Fibroblast of lung (primary cell): ENCODE results near the gene ZNF594. TPM values are rescaled to one million over a fixed set of nuclear protein-coding genes. Genes with fewer than 3 reads are reported as not detected.
"Not testable (repeated sequence)": the region's sequence is repeated elsewhere in the genome, so short reads cannot be mapped to it uniquely, and the experiment has no call there.

Source experiments
- DNase-seq, 2 donors: peaks; one replicate each; pipeline versions ENCODE4 v3.0.0 to v3.0.0-alpha.2; 2010; ENCODE audit warnings: low read depth in 2 of 2
- H2AFZ ChIP-seq: 2 replicates; pipeline ENCODE4 v1.5.1; 2012; ENCODE audit warnings: low read length, control low read depth, inconsistent platforms
- H3K27ac ChIP-seq: 2 replicates; pipeline ENCODE4 v1.5.1; 2011; ENCODE audit warnings: low read length, control low read depth; ENCODE audit not compliant: insufficient read depth
- H3K27me3 ChIP-seq: 2 replicates; pipeline ENCODE4 v1.5.1; 2011; ENCODE audit warnings: mild to moderate bottlenecking, low read length; ENCODE audit not compliant: control insufficient read depth, insufficient read depth
- H3K36me3 ChIP-seq: 2 replicates; pipeline ENCODE4 v1.5.1; 2011; ENCODE audit warnings: low read length; ENCODE audit not compliant: control insufficient read depth, insufficient read depth
- H3K4me1 ChIP-seq: 2 replicates; pipeline ENCODE4 v1.5.1; 2011; ENCODE audit warnings: low read length; ENCODE audit not compliant: control insufficient read depth, insufficient read depth; ENCODE audit errors: extremely low read depth
- H3K4me2 ChIP-seq: 2 replicates; pipeline ENCODE4 v1.5.1; 2011; ENCODE audit warnings: low read length, control low read depth; ENCODE audit not compliant: insufficient read depth; ENCODE audit errors: extremely low read depth
- H3K4me3 ChIP-seq, 4 experiments: fragments of 200-600 bp in 1 of 4; sonication (generic) in 1 of 4; replicated peaks in 1 of 4; 2 replicates each; pipeline ENCODE4 v1.5.1; 2011 to 2016; ENCODE audit warnings: low read length in 4 of 4, low read depth in 3 of 4, mild to moderate bottlenecking in 3 of 4, control low read depth in 2 of 4, inconsistent platforms in 1 of 4, mixed read lengths in 1 of 4; ENCODE audit not compliant: insufficient read depth in 1 of 4; ENCODE audit errors: control extremely low read depth in 1 of 4
- H3K79me2 ChIP-seq: 2 replicates; pipeline ENCODE4 v1.5.1; 2012; ENCODE audit warnings: mild to moderate bottlenecking, low read length, inconsistent platforms; ENCODE audit not compliant: control insufficient read depth, insufficient read depth
- H3K9ac ChIP-seq: 2 replicates; pipeline ENCODE4 v1.5.1; 2011; ENCODE audit warnings: mild to moderate bottlenecking, low read length, control low read depth; ENCODE audit not compliant: insufficient read depth
- H3K9me3 ChIP-seq: 2 replicates; pipeline ENCODE4 v1.5.1; 2012; ENCODE audit warnings: low read depth, low read length; ENCODE audit not compliant: control insufficient read depth, insufficient read depth
- H4K20me1 ChIP-seq: 2 replicates; pipeline ENCODE4 v1.5.1; 2011; ENCODE audit warnings: low read length; ENCODE audit not compliant: control insufficient read depth, insufficient read depth; ENCODE audit errors: extremely low read depth
- EZH2 ChIP-seq: IDR thresholded peaks from 2 replicates; pipeline ENCODE4 v1.5.1; 2012; ENCODE audit warnings: low read length, control low read depth, mild to moderate bottlenecking; ENCODE audit errors: missing control alignments
- polyA plus RNA-seq, 2 donors: library from polyadenylated mRNA; depleted of rRNA in 1 of 2; stranded (reverse) in 1 of 2; unstranded in 1 of 2; fragments of >200 nt; gene quantifications; 2 replicates each; pipeline ENCODE4 v1.2.1, GENCODE V29; 2011 to 2012; ENCODE audit warnings: missing spikeins in 1 of 2
- total RNA-seq: library from RNA; depleted of rRNA; stranded (reverse); fragments of >200 nt; gene quantifications from 2 replicates; pipeline ENCODE4 v1.2.1, GENCODE V29; 2014
- TF ChIP-seq, protein P1 (sequence below), 2 donors: IDR thresholded peaks in 1 of 2; conservative IDR thresholded peaks in 1 of 2; 1 replicate in 1 of 2; 2 replicates in 1 of 2; pipeline ENCODE4 v1.5.1; 2011 to 2012; ENCODE audit warnings: low read length in 2 of 2, control low read depth in 1 of 2, inconsistent platforms in 1 of 2, low read depth in 1 of 2, mild to moderate bottlenecking in 1 of 2

Gene ZNF594
- total and polyA plus RNA-seq, 2 donors (not counting 1 experiment from before 2014, with no cell fraction given), result 2.9 to 8.3 TPM

DNA sequence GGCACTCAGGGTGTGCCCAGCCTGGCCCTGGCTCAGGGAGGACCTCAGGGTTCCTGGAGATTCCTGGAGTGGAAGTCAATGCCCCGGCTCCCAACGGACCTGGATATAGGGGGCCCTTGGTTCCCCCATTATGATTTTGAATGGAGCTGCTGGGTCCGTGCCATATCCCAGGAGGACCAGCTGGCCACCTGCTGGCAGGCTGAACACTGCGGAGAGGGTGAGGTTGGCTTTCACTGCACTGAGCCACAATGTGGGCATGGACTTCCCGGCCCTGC, 52.3 kb downstream of the ZNF594 start:
- no peaks in the 10 kb centered on the region for H3K4me1 ChIP-seq
- H3K36me3 ChIP-seq, result no peaks in the 10 kb centered on the region
- H3K79me2 ChIP-seq, result no peaks in the 10 kb centered on the region
- TF ChIP-seq, protein P1, sequence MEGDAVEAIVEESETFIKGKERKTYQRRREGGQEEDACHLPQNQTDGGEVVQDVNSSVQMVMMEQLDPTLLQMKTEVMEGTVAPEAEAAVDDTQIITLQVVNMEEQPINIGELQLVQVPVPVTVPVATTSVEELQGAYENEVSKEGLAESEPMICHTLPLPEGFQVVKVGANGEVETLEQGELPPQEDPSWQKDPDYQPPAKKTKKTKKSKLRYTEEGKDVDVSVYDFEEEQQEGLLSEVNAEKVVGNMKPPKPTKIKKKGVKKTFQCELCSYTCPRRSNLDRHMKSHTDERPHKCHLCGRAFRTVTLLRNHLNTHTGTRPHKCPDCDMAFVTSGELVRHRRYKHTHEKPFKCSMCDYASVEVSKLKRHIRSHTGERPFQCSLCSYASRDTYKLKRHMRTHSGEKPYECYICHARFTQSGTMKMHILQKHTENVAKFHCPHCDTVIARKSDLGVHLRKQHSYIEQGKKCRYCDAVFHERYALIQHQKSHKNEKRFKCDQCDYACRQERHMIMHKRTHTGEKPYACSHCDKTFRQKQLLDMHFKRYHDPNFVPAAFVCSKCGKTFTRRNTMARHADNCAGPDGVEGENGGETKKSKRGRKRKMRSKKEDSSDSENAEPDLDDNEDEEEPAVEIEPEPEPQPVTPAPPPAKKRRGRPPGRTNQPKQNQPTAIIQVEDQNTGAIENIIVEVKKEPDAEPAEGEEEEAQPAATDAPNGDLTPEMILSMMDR (conservative IDR thresholded peaks at IDR 0.05 in 1 of 2, IDR thresholded peaks at IDR 0.05 in 1 of 2; ENCODE audit: low read depth in 1 of 2, low read length in 2 of 2), result no peak
- no peak for TF ChIP-seq EZH2
- H3K27me3 ChIP-seq, result no peaks in the 10 kb centered on the region
- H3K27ac ChIP-seq, result no peak overlapping the region
- H3K9me3 ChIP-seq, result no peaks in the 10 kb centered on the region
- no peak for DNase-seq
- no peak overlapping the region for H3K4me2 ChIP-seq
- no peak overlapping the region for H3K4me3 ChIP-seq
- H2AFZ ChIP-seq, result no peak overlapping the region
- no peak overlapping the region for H3K9ac ChIP-seq
- no peaks in the 10 kb centered on the region for H4K20me1 ChIP-seq

DNA sequence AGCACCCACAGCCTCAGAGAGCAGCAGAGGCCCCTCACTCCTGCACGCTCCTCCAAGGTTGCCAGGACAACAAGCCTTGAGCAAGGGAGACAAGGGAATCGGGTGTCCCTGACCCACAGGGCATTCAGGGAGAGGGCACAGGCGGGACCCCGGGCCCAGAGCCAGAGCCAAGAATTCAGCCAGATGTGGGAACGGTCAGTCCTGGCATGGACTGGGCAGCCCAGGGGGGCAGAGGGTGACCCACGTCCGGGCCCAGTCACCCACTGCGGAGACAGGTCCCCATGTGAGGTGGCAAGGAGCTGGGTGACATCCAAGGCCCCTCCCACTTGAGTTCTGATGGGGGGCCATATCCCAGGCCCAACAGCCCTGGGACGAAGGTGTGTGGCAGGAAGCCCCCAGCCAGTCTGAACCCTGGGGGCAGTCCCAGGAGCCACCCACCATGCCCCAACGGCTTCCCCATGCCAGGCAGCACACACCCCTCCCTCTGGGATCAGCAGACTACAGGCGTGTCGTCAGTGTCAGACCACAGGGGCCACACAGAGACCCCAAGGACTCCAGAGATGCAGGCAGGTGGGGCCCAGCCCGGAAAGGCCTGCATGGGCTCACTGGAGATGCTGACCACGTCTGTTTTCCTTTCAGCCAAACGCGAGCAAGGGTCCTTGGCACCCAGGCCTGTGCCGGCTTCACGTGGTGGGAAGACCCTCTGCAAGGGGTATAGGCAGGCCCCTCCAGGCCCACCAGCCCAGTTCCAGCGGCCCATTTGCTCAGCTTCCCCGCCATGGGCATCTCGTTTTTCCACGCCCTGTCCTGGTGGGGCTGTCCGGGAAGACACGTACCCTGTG, 52.8 kb downstream of the ZNF594 start:
- TF ChIP-seq EZH2, result no peak
- TF ChIP-seq, protein P1 (conservative IDR thresholded peaks at IDR 0.05 in 1 of 2, IDR thresholded peaks at IDR 0.05 in 1 of 2; ENCODE audit: low read depth in 1 of 2, low read length in 2 of 2), result no peak
- no peaks in the 10 kb centered on the region for H3K79me2 ChIP-seq
- no peak overlapping the region for H2AFZ ChIP-seq
- DNase-seq, result no peak
- no peak overlapping the region for H3K27ac ChIP-seq
- H4K20me1 ChIP-seq, result no peaks in the 10 kb centered on the region
- H3K4me3 ChIP-seq, result no peak overlapping the region
- no peak overlapping the region for H3K9ac ChIP-seq
- no peak overlapping the region for H3K4me2 ChIP-seq
- H3K36me3 ChIP-seq, result no peaks in the 10 kb centered on the region
- H3K4me1 ChIP-seq, result no peaks in the 10 kb centered on the region
- H3K27me3 ChIP-seq, result no peaks in the 10 kb centered on the region
- H3K9me3 ChIP-seq, result no peaks in the 10 kb centered on the region

DNA sequence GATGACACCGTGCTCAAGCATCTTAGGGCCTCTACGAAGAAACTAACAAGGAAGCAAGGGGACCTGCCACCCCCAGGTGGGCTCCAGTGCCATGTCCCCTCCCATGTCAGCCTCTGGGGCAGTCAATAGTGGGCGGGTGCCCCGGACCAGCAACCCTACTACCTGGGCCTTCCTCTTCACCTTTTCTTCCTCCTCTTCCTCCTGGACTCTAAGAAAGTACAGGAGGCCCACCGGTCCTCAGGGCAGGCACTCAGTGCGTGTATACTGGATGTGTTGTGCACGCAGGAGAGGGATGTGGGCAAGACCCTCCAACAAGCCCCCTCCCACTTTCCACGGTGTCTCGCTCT, 53.5 kb downstream of the ZNF594 start:
- not testable (repeated sequence) for H3K4me3 ChIP-seq, H3K4me2 ChIP-seq, H3K27me3 ChIP-seq, H3K9ac ChIP-seq, H3K4me1 ChIP-seq, H3K27ac ChIP-seq, H3K9me3 ChIP-seq, H3K79me2 ChIP-seq, H3K36me3 ChIP-seq, DNase-seq, H4K20me1 ChIP-seq, H2AFZ ChIP-seq

DNA sequence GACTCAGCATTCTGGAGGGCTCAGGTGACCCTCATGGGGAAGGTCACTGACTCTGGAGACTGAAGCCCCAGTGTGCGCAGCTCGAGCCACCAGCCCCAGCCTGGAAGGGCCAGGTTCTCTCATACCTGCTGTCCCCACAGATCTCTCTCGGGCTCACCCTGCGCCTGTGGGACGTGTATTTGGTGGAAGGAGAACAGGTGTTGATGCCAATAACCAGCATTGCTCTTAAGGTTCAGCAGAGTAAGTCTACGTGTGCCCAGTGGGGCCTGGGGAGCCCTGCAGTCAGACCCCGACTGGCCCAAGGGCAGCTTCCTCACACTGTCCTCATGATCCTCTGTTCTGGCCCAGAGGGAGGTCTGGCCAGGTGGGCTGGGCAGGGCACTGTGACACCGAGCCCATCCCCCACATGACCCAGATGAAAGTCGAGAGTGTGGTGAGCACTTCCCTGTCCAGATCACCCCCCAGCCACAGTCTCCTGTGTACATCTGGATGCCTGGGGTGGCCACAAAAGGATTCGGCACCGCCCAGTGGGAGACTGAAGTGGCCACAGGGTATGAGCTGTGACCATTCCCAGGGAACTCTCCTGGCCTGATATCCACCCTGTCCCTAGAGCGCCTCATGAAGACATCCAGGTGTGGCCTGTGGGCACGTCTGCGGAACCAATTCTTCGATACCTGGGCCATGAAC, 54.0 kb downstream of the ZNF594 start:
- H4K20me1 ChIP-seq, H3K27ac ChIP-seq, H3K9me3 ChIP-seq, H3K9ac ChIP-seq, H3K4me3 ChIP-seq, H3K4me2 ChIP-seq, DNase-seq, H3K4me1 ChIP-seq, H3K36me3 ChIP-seq, H2AFZ ChIP-seq, H3K27me3 ChIP-seq, H3K79me2 ChIP-seq: not testable (repeated sequence)

DNA sequence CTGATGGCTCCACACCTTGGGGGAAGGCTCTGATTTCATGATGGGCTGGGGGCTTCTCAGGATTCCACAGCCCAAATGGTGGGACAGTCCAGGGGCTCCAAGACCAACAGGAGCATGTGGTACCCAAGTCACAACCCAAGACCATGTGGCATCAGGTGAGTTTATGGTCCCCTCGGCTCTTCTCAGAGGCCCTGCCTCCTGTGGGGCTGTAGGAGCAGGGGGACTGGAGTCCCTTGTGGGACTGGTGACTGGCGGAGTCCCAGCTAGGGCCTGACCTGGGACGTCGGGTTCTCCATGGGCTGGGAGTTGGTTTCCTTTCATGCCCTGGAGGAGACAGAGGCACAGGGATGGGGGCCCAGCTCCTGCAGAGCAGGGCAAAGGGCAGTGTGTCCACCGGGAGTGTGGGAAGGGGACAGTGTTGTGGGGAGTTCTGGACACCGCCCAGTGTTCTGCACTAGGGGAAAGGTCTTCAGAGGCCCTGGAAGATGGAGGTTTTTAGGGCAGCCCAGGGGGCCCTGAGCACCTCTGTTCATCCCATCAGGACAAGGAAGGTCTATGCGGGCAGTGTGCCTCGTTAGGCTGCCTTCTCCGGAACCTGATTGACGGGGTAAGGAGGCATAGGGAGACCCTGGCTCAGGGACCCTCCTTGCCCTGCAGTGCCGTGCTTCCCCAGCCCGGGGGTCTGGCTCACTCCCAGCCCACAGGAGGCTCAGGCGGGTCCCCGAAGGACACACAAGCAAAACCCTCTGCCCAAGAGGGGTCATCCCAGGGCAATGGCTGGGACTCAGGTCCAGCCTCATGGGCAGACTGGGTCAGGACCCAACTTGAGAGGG, 54.9 kb downstream of the ZNF594 start:
- H3K27me3 ChIP-seq, H3K36me3 ChIP-seq, H3K79me2 ChIP-seq, H3K27ac ChIP-seq, H3K4me3 ChIP-seq, H3K9me3 ChIP-seq, H3K4me2 ChIP-seq, DNase-seq, H3K9ac ChIP-seq, H3K4me1 ChIP-seq, H4K20me1 ChIP-seq, H2AFZ ChIP-seq: not testable (repeated sequence)
